HepG2 (cell line): Measurements from ENCODE around the gene AFF2. TPM values are rescaled to one million over a fixed set of nuclear protein-coding genes. Genes with fewer than 3 reads are reported as not detected.

Experiments used
- ATAC-seq: fragments of 200-7000 bp; cut with Tn5 transposase; 3 replicates; pipeline ENCODE4 v1.9.1; 2020; ENCODE audit warnings: mild to moderate bottlenecking, moderate library complexity
- BruUV-seq: library from RNA; stranded (reverse); fragments of 400-500 nt; replicated peaks from 2 replicates; lab custom pipeline; 2021; lab: Mats Ljungman, UMichigan
- CTCF ChIA-PET: fragments of 300-600 bp; formaldehyde crosslinking; extraction: SDS; loops from one replicate; lab custom pipeline; 2021; ENCODE audit warnings: low total read pairs, inconsistent platforms, low intra/inter-chr PET ratio; lab: Yijun Ruan, JAX
- POLR2A ChIA-PET: fragments of 350-600 bp; sonication (Branson Sonifier 250); formaldehyde crosslinking; loops from one replicate; lab custom pipeline; 2020; ENCODE audit warnings: antibody characterized with exemption, inconsistent platforms; lab: Yijun Ruan, JAX
- DNase-seq: peaks from one replicate; pipeline ENCODE4 v3.0.0-alpha.2; 2015; ENCODE audit warnings: low spot score
- FAIRE-seq: peaks from 3 replicates; lab custom pipeline; 2011; peaks lifted over from hg19 to GRCh38; lab: Jason Lieb, UNC
- H2AFZ ChIP-seq: one replicate; pipeline ENCODE4 v1.6.1; 2011; ENCODE audit warnings: low read length, inconsistent platforms
- H3K27ac ChIP-seq: fragments of 300-600 bp; 3 replicates; pipeline ENCODE4 v1.8.0; 2011; ENCODE audit warnings: mixed run types, mild to moderate bottlenecking, mixed read lengths, low read length, inconsistent platforms; ENCODE audit not compliant: insufficient read depth; ENCODE audit errors: extremely low read length
- H3K27me3 ChIP-seq, 2 experiments: fragments of 200-600 bp in 1 of 2; 2 replicates in 1 of 2; 3 replicates in 1 of 2; pipeline versions ENCODE4 v1.6.0 to v1.8.0; 2011; ENCODE audit warnings: low read length in 2 of 2, mild to moderate bottlenecking in 2 of 2, moderate library complexity in 2 of 2, inconsistent platforms in 1 of 2; ENCODE audit not compliant: insufficient read depth in 2 of 2, control insufficient read depth in 1 of 2
- H3K36me3 ChIP-seq, 2 experiments: fragments of 200-600 bp in 1 of 2; replicated peaks in 1 of 2; 2 replicates in 1 of 2; 3 replicates in 1 of 2; pipeline versions ENCODE4 v1.5.1 to v1.8.0; 2011; ENCODE audit warnings: low read length in 2 of 2, inconsistent platforms in 1 of 2; ENCODE audit not compliant: insufficient read depth in 2 of 2, control insufficient read depth in 1 of 2
- H3K4me1 ChIP-seq: 2 replicates; pipeline ENCODE4 v1.5.1; 2012; ENCODE audit warnings: low read length, inconsistent platforms; ENCODE audit not compliant: insufficient read depth
- H3K4me2 ChIP-seq: 2 replicates; pipeline ENCODE4 v1.6.0; 2011; ENCODE audit warnings: low read depth, low read length, inconsistent platforms
- H3K4me3 ChIP-seq, 3 experiments: fragments of 200-600 bp in 1 of 3; sonication (generic), shearing (Covaris generic) in 1 of 3; replicated peaks in 1 of 3; 2 replicates each; pipeline ENCODE4 v1.5.1; 2011 to 2016; ENCODE audit warnings: low read length in 3 of 3, inconsistent platforms in 2 of 3, low read depth in 2 of 3, mild to moderate bottlenecking in 2 of 3, control low read depth in 1 of 3, mixed read lengths in 1 of 3; ENCODE audit not compliant: insufficient read depth in 1 of 3
- H3K79me2 ChIP-seq: one replicate; pipeline ENCODE4 v1.6.1; 2011; ENCODE audit warnings: low read length, inconsistent platforms; ENCODE audit not compliant: insufficient read depth
- H3K9ac ChIP-seq: 2 replicates; pipeline ENCODE4 v1.6.0; 2011; ENCODE audit warnings: mild to moderate bottlenecking, low read depth, low read length, inconsistent platforms; ENCODE audit not compliant: insufficient read depth
- H3K9me3 ChIP-seq: 2 replicates; pipeline ENCODE4 v1.5.1; 2012; ENCODE audit warnings: mild to moderate bottlenecking, low read length
- H4K20me1 ChIP-seq: 2 replicates; pipeline ENCODE4 v1.6.0; 2011; ENCODE audit warnings: inconsistent platforms, mild to moderate bottlenecking, low read length, moderate library complexity; ENCODE audit not compliant: insufficient read depth
- CEBPG ChIP-seq: IDR thresholded peaks from 2 replicates; pipeline ENCODE4 v1.6.1; 2016
- HOXA5 ChIP-seq: sonication (generic); formaldehyde crosslinking; IDR thresholded peaks from 2 replicates; pipeline ENCODE4 v1.4.0; 2020; ENCODE audit warnings: missing genetic modification reagents
- JUN ChIP-seq: sonication (generic); formaldehyde crosslinking; IDR thresholded peaks from 2 replicates; pipeline ENCODE4 v1.4.0; 2020; ENCODE audit warnings: mild to moderate bottlenecking, missing genetic modification reagents
- MAFF ChIP-seq: IDR thresholded peaks from 2 replicates; pipeline ENCODE4 v1.6.1; 2011; ENCODE audit warnings: low read depth, low read length, improper control_type of control experiment
- THRA ChIP-seq: sonication (generic); formaldehyde crosslinking; IDR thresholded peaks from 2 replicates; pipeline ENCODE4 v1.4.0; 2020; ENCODE audit warnings: missing genetic modification reagents, borderline replicate concordance
- TMF1 ChIP-seq: sonication (generic); formaldehyde crosslinking; IDR thresholded peaks from 2 replicates; pipeline ENCODE4 v1.8.1; 2022; ENCODE audit warnings: low read depth, missing genetic modification reagents
- ZNF44 ChIP-seq: sonication (generic); formaldehyde crosslinking; IDR thresholded peaks from 2 replicates; pipeline ENCODE4 v1.5.1; 2020; ENCODE audit warnings: mild to moderate bottlenecking, missing genetic modification reagents
- ZNF737 ChIP-seq: sonication (generic); formaldehyde crosslinking; IDR thresholded peaks from 2 replicates; pipeline ENCODE4 v1.5.0; 2020; ENCODE audit warnings: missing genetic modification reagents, mild to moderate bottlenecking, borderline replicate concordance
- ZNF850 ChIP-seq: sonication (generic); formaldehyde crosslinking; conservative IDR thresholded peaks from 2 replicates; pipeline ENCODE4 v1.9.0; 2021; ENCODE audit warnings: mild to moderate bottlenecking, missing genetic modification reagents
- in situ Hi-C: cut with HindIII; loops from 2 replicates; pipeline ENCODE4 v1.10.0; 2017; ENCODE audit warnings: low pct_unique_long_range_greater_than_20kb; ENCODE audit not compliant: extremely low pct_ligation_motif_present
- intact Hi-C: fragments of 100-400 bp; cut with micrococcal nuclease; formaldehyde crosslinking; loops from one replicate; pipeline ENCODE4 v1.10.0; 2022; ENCODE audit not compliant: unreplicated experiment
- polyA plus RNA-seq, 8 experiments: library from polyadenylated mRNA; depleted of rRNA in 3 of 8; stranded (reverse) in 7 of 8; unstranded in 1 of 8; fragments of >200 nt; fragmentation: Illumina TruSeq in 4 of 8; extraction: Trizol in 4 of 8; gene quantifications; 2 replicates each; pipeline versions ENCODE4 v1.2.1 to v1.2.3, GENCODE V29; 2011 to 2016; ENCODE audit warnings: low read depth in 4 of 8, missing spikeins in 1 of 8, mixed read lengths in 1 of 8; ENCODE audit not compliant: insufficient read depth in 1 of 8
- total RNA-seq, 5 experiments: library from RNA; depleted of rRNA; stranded (reverse); fragments of >200 nt; fragmentation: Illumina TruSeq; extraction: Trizol; gene quantifications; 2 replicates each; pipeline ENCODE4 v1.2.3, GENCODE V29; 2016; ENCODE audit warnings: low read depth in 1 of 5
- TF ChIP-seq, protein P1 (sequence below): sonication (generic); formaldehyde crosslinking; IDR thresholded peaks from 2 replicates; pipeline ENCODE4 v1.9.0; 2021; ENCODE audit warnings: missing genetic modification reagents, mild to moderate bottlenecking, borderline replicate concordance
- TF ChIP-seq, protein P2 (sequence below): IDR thresholded peaks from 2 replicates; pipeline ENCODE4 v1.6.1; 2016; ENCODE audit warnings: missing compliant biosample characterization, missing genetic modification reagents, borderline replicate concordance
- TF ChIP-seq, protein P3 (sequence below): sonication (generic); formaldehyde crosslinking; IDR thresholded peaks from 2 replicates; pipeline ENCODE4 v1.4.0; 2020; ENCODE audit warnings: missing genetic modification reagents

AFF2 gene
- total and polyA plus RNA-seq, 2 of the 13 experiments (the other 11 are each of a cell fraction or from before 2014, with no cell fraction given): not detected

GRCh38 chrX:148893395-148893794 is 393.0 kb downstream of the AFF2 start (continued):
- TF ChIP-seq, protein P1, sequence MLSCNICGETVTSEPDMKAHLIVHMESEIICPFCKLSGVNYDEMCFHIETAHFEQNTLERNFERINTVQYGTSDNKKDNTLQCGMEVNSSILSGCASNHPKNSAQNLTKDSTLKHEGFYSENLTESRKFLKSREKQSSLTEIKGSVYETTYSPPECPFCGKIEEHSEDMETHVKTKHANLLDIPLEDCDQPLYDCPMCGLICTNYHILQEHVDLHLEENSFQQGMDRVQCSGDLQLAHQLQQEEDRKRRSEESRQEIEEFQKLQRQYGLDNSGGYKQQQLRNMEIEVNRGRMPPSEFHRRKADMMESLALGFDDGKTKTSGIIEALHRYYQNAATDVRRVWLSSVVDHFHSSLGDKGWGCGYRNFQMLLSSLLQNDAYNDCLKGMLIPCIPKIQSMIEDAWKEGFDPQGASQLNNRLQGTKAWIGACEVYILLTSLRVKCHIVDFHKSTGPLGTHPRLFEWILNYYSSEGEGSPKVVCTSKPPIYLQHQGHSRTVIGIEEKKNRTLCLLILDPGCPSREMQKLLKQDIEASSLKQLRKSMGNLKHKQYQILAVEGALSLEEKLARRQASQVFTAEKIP (CRISPR knock-in tag): no peak
- TF ChIP-seq MAFF (peak; percentile 55; the same call in 1 of the 2 replicates), THRA (no peak), ZNF737 (CRISPR knock-in tag) (no peak)
- TF ChIP-seq, protein P2, sequence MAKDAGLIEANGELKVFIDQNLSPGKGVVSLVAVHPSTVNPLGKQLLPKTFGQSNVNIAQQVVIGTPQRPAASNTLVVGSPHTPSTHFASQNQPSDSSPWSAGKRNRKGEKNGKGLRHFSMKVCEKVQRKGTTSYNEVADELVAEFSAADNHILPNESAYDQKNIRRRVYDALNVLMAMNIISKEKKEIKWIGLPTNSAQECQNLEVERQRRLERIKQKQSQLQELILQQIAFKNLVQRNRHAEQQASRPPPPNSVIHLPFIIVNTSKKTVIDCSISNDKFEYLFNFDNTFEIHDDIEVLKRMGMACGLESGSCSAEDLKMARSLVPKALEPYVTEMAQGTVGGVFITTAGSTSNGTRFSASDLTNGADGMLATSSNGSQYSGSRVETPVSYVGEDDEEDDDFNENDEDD: no peak
- TF ChIP-seq, protein P3, sequence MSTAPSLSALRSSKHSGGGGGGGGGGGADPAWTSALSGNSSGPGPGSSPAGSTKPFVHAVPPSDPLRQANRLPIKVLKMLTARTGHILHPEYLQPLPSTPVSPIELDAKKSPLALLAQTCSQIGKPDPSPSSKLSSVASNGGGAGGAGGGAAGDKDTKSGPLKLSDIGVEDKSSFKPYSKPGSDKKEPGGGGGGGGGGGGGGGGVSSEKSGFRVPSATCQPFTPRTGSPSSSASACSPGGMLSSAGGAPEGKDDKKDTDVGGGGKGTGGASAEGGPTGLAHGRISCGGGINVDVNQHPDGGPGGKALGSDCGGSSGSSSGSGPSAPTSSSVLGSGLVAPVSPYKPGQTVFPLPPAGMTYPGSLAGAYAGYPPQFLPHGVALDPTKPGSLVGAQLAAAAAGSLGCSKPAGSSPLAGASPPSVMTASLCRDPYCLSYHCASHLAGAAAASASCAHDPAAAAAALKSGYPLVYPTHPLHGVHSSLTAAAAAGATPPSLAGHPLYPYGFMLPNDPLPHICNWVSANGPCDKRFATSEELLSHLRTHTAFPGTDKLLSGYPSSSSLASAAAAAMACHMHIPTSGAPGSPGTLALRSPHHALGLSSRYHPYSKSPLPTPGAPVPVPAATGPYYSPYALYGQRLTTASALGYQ (CRISPR knock-in tag): no peak
- TF ChIP-seq, all 625 proteins: peak for 2

DNA sequence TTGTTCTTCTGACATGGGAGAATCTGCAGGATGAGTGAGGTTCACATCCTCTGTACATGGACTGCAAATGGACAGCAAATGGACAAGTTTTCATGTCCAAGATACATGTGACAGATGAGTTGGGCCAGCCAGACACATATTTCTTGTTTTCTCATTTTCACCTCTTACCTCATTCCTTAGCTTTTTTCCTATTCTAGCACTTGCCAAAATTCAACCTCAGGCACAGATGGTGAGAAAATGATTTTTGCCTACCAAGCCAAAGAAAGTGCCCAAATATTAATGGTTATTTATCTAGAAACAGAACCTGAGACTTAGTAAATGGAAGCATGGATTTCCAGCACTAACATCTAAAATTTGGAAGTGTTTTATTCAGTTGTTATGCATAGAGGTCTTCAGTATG is 402.2 kb downstream of the AFF2 start:
- ATAC-seq: no peak
- Histone ChIP-seq H3K4me1 (no peaks in the 10 kb centered on the region), H3K4me2 (no peak overlapping the region), H3K9me3 (no peaks in the 10 kb centered on the region), H2AFZ (no peak overlapping the region), H3K27ac (no peak overlapping the region), H3K36me3 (no peaks in the 10 kb centered on the region), H3K4me3 (no peak overlapping the region), H3K27me3 (no peaks in the 10 kb centered on the region), H3K79me2 (no peaks in the 10 kb centered on the region), H3K9ac (no peak overlapping the region), H4K20me1 (no peaks in the 10 kb centered on the region)
- in situ Hi-C loops (no loop called here), intact Hi-C loops (no loop called here)
- TF ChIP-seq ZNF850: no peak
- no peak for TF ChIP-seq HOXA5 (CRISPR knock-in tag)
- no peak for TF ChIP-seq JUN (CRISPR knock-in tag)
- TF ChIP-seq CEBPG (CRISPR knock-in tag): no peak
- TF ChIP-seq TMF1: no peak
- no peak for TF ChIP-seq ZNF44 (CRISPR knock-in tag)
- ChIA-PET POLR2A (no interaction called here), CTCF (no interaction called here)
- no TSS peak for BruUV-seq
- no peak for FAIRE-seq
- no peak for DNase-seq
